GM18858 (cell line): ENCODE results near the gene FAP.

Experiments used
- ATAC-seq: cut with Tn5 transposase; IDR thresholded peaks from one replicate; pipeline ENCODE4 v1.9.1; 2021; ENCODE audit not compliant: unreplicated experiment

Gene FAP

DNA sequence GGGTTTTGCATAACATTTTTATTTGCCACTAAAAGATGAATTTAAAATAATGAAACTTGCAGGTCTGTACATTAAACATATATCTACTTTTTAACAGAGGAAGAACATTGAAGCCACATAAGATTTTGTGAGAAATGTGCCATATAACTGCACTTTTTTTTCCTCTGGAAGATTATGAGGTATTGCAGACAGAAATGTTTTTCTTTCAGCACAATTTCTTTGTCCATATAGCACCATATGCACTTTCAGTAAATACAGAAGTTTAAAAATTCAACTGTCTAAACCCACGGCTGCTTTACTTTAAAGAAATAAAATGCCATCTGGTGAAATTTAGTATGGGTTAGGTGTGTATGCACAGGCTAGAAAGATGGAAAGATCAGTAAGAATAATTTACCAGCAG lies 470 bp upstream of the FAP start:
- no peak for ATAC-seq

DNA sequence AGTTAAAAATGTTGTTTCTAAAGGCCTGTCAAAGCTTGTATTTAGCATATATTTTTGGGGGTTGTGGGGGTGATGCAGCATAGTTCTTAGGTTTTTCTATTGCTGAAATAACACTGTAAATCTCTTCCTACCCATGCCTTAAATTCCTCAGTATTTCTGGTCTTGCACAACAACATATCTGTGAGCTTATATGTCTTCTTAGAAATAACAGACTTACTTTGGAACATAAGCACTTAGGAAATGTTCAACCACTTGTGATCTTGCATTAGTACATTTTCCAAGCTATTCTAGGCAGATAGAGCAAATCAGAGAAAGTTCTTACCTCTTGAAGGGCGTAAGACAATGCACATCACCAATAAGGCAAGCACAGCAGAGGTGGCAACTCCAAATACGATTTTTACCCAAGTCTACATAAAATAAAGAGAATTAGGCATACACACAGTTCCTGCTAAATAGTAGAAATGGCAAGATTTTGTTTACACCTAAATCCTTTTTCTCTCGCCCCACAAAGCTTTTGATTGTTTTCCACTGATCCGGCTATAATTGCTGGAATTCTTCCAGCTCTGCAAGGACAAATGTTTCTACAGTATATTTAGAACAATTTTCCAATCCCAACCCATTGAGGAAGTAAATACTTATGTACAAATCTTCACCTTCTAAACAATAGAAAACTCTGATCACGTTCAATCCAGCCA lies 512 bp downstream of the FAP start:
- no peak for ATAC-seq

GRCh38 chr2:162241571-162241970 lies 1.7 kb downstream of the FAP start:
- no peak for ATAC-seq

DNA sequence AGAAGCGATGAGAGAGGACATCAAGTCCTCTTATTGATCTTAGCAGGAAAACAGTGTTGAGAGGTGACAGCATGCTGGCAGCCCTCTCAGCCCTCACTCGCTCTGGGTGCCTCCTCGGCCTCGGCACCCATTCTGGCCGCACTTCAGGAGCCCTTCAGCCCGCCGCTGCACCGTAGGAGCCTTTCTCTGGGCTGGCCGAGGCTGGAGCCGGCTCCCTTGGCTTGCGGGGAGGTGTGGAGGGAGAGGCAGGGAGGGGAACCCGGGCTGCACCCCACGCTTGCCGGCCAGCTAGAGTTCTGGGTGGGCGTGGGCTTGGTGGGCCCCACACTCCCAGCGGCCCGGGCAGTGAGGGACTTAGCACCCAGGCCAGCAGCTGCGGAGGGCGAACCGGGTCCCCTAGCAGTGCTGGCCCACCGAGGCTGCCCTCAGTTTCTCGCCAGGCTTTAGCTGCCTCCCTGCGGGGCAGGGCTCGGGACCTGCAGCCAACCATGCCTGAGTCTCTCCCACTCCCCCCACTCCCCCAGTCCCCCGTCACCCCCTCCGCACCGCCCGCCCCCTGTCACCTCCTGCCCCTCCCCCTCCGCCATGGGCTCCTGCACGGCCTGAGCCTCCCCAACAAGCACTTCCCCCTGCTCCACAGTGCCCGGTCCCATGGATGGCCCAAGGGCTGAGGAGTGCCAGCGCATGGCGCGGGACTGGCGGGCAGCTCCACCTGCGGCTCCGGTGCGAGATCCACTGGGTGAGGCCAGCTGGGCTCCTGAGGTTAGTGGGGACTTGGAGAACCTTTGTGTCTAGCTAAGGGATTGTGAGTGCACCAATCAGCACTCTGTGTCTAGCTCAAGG lies 8.4 kb downstream of the FAP start:
- ATAC-seq = no peak

DNA sequence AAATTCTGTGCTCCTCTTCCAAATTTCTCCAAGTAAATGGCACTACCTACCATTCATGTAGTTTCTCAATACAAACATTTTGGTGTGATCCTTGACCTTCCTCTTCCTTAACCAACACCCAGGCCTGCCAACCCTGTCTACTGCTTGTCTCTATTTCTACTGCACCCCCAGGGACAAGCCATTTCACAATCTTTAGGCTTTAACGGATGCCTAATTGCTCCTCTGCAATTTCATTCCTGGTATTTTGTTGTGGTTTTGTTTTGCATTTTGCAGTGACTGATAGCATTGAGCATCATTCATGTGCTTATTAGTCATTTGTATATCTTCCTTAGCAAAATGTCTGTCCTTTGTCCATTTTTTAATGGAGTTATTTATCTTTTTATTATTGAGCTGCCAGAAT lies 10.0 kb downstream of the FAP start:
- ATAC-seq = no peak

GRCh38 chr2:162232671-162233070 lies 10.6 kb downstream of the FAP start:
- no peak for ATAC-seq

DNA sequence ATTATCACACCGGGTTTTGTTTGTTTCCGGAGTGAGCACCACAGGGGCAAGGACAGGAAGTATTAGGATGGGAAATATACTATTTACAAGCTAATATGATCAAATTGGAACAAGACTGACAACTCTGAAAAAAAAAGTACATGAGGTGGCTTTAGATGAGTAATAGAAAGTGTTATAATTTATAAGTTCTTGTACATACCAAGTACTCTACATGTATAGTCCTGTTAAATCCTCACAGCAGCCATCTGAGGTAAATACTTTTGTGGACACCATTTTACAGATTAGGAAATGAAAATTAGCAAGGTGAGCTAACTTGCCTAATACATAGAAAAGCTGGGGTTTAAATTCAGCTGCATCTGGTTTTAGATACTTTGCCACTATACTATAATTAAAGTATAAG lies 11.2 kb downstream of the FAP start:
- no peak for ATAC-seq

DNA sequence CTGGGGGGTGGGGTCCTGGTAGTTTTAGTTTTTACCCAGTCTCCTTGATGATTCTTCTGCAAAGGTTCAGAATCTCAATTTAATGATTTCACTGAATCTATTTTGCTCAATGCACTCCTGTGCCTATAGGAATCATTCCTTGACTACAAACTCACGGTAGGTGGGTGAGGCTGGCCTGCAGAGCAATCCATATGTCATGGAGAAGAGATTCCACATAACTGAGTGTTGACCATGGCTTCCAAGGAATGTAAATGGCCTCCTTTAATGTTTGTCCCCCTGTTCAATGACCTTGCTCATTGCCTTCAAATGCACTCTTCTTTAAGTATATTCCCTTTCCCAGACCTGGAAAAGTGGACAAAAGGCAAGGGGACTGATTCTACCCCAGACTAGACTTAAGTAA lies 12.5 kb downstream of the FAP start:
- ATAC-seq = no peak

- no peak for ATAC-seq
These were observed 16.4 kb downstream of the FAP start for GRCh38 chr2:162226836-162227235.

DNA sequence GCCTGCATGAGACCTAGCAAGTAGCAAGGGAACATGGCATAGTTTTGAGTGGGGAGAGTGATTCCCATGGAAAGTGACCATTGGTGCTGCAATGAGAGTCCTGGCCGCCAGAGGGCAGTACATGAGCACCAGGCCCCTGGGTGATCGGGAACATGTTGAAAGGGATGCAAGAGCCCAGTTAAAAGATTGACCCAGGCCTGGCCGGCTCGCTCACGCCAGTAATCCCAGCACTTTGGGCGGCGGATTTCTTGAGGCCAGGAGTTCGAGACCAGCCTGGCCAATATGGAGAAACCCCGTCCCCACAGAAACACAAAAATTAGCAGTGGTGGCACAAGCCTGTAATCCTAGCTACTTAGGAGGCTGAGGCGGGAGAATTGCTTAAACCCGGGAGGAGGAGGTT lies 22.2 kb downstream of the FAP start:
- ATAC-seq = peak; percentile 78

GRCh38 chr2:162220368-162220767 lies 22.9 kb downstream of the FAP start:
- no peak for ATAC-seq

DNA sequence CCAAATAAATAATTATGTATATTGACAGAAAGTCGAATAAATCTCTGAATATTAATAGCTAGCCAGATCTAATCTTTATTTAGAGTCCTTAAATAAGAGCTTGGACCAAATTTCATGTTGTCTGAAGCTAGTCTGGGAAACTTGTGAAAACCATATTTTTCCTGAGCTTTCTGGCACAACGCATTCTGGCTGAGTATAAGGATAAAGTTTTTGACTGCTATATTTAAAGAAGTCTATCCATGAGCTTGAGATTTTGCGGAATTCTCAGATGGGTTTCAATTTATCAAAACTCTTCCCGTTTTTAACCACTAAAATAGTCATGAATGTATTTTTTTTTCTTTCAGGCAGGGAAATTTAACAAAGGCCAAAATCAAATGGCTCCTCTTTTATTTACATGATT lies 23.8 kb downstream of the FAP start:
- no peak for ATAC-seq

GRCh38 chr2:162217598-162217997 lies 25.6 kb downstream of the FAP start:
- no peak for ATAC-seq

GRCh38 chr2:162215162-162215561 lies 28.1 kb downstream of the FAP start:
- no peak for ATAC-seq

DNA sequence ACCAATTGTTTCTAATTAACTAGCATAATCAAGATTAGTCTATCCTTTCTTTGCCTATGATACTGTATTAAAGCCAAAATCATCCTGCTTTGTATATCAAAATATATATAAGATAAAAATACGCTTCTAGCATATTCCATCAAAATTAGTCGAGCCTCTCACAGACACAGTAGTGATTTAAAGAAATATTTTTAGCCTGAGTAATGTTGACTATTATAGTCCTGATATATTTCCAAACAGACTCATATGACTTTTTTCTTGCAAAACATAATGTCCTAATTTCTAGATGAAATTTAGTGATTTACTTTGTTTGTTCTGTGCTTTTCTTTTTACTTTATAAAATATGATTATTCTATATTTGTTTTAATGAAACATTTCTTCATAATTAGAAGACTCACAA lies 30.9 kb downstream of the FAP start:
- ATAC-seq = no peak

GRCh38 chr2:162211732-162212131 lies 31.5 kb downstream of the FAP start:
- no peak for ATAC-seq

DNA sequence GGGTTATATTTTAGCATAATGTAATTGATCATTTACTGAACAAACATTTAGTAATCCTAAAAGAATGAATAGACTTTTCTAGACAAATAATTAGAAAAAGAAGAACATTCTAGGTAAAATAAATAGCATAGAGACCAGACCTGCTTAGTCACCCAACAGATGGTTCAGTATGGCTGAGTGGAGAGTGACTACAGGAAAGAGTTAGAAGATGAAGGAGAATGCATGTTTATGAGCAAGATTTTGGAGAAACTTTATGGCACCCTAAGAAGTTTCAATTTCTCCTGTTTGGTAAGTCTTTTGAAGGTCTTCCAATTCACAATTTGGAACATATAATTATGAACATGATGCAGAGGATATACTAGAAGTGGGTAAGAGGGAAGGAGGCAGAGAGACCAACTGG lies 32.9 kb downstream of the FAP start:
- no peak for ATAC-seq

- no peak for ATAC-seq
These were observed 41.0 kb downstream of the FAP start for GRCh38 chr2:162202203-162202602.

GRCh38 chr2:162200636-162201035 lies 42.6 kb downstream of the FAP start:
- no peak for ATAC-seq

DNA sequence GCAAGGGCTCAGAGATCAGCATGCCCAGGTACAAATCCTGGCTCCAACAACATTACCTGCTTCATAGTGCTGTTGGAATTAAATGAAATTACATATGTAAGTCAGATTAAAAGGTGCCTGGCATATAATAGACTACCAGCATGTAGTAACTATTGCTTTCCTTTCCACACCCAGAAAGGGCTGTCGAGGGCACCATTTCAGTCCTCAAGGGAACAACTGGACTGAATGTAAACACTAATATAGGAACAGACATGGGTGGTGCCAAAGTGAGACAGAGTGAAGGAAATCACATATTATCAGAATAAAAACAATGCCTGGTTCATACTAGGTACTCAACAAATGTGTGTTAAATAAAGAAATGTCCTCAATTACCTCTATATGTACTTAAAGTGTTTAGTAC lies 43.3 kb downstream of the FAP start:
- no peak for ATAC-seq

GRCh38 chr2:162198239-162198638 lies 45.0 kb downstream of the FAP start:
- no peak for ATAC-seq

- no peak for ATAC-seq
These were observed 46.0 kb downstream of the FAP start for GRCh38 chr2:162197069-162197825.
